ENCODE measurements around the gene RRP1B. TPM values are rescaled to one million over a fixed set of nuclear protein-coding genes. Genes with fewer than 3 reads are reported as not detected.

Gene RRP1B
- total and polyA plus RNA-seq, 2 experiments from 2014 or later, result 18.6 to 19.2 TPM

DNA sequence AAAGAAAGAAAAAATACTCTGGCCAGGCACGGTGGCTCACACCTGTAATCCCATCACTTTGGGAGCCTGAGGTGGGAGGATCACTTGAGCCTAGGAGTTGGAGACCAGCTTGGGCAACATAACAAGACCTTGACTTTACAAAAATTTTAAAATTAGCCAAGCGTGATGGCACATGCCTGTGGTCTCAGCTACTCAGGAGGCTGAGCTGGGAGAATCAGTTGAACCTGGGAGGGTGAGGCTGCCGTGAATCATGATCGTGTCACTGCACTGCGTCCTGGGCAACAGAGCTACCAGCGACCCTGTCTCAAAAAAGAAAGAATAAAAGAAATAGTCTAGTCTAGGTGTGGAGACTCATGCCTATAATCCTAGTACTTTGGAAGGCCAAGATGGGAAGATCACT, 22.3 kb downstream of the RRP1B start:
- WGBS (ENCODE audit: low lambda C conversion rate, missing lambda C conversion rate), result 98% methylated on average over 6 of the region's 6 CpGs
- no peaks in the 10 kb centered on the region for H3K9me2 ChIP-seq (replicated peaks; ENCODE audit: insufficient read depth)
- no peaks in the 10 kb centered on the region for H3K4me1 ChIP-seq (ENCODE audit: insufficient read depth)
- H2AFZ ChIP-seq, result no peak overlapping the region
- no peaks in the 10 kb centered on the region for H4K20me1 ChIP-seq (ENCODE audit: insufficient read depth, poor library complexity, severe bottlenecking)
- no peaks in the 10 kb centered on the region for H3K36me3 ChIP-seq (replicated peaks; ENCODE audit: insufficient read depth, low read depth)
- no peak overlapping the region for H3K4me2 ChIP-seq
- H3K27me3 ChIP-seq, result no peaks in the 10 kb centered on the region
- no peak overlapping the region for H3K4me3 ChIP-seq
- TF ChIP-seq EZH2phosphoT487 (IDR thresholded peaks at IDR 0.05; ENCODE audit: low read depth, severe bottlenecking, unreplicated experiment) (no peak), EZH2 (IDR thresholded peaks at IDR 0.05; ENCODE audit: borderline replicate concordance) (no peak)
- TF ChIP-seq, protein P1, sequence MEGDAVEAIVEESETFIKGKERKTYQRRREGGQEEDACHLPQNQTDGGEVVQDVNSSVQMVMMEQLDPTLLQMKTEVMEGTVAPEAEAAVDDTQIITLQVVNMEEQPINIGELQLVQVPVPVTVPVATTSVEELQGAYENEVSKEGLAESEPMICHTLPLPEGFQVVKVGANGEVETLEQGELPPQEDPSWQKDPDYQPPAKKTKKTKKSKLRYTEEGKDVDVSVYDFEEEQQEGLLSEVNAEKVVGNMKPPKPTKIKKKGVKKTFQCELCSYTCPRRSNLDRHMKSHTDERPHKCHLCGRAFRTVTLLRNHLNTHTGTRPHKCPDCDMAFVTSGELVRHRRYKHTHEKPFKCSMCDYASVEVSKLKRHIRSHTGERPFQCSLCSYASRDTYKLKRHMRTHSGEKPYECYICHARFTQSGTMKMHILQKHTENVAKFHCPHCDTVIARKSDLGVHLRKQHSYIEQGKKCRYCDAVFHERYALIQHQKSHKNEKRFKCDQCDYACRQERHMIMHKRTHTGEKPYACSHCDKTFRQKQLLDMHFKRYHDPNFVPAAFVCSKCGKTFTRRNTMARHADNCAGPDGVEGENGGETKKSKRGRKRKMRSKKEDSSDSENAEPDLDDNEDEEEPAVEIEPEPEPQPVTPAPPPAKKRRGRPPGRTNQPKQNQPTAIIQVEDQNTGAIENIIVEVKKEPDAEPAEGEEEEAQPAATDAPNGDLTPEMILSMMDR (IDR thresholded peaks at IDR 0.05; ENCODE audit: poor library complexity), result no peak
- peaks cover 5% of the 10 kb centered on the region for H3K79me2 ChIP-seq
- DNase-seq (ENCODE audit: low spot score), result no peak
- H3K27ac ChIP-seq, result no peak overlapping the region
- no peaks in the 10 kb centered on the region for H3K9me3 ChIP-seq (ENCODE audit: low read depth)

DNA sequence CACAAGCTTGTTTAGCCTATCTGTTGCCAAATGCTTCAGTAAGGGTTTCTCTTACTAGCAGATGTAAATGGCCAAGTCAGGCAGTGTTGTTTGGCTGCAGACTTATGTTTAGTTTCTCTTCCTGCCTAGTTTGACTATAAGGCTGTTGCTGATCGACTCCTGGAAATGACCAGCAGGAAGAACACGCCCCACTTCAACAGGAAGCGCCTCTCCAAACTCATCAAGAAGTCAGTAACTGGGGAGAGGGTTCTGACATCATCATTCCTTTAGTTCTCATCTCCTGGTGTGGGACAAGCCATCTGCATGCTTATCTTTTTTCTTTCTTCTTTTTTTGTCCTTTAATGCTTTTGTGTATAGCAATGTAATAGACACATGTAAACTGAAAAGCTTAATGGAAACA, 25.1 kb downstream of the RRP1B start:
- DNase-seq (ENCODE audit: low spot score), result no peak
- Histone ChIP-seq H3K9me3 (ENCODE audit: low read depth) (no peaks in the 10 kb centered on the region), H3K4me3 (no peak overlapping the region), H3K4me2 (no peak overlapping the region), H3K27ac (no peak overlapping the region), H3K4me1 (ENCODE audit: insufficient read depth) (no peaks in the 10 kb centered on the region), H3K27me3 (no peaks in the 10 kb centered on the region), H3K9me2 (replicated peaks; ENCODE audit: insufficient read depth) (no peaks in the 10 kb centered on the region), H4K20me1 (ENCODE audit: insufficient read depth, poor library complexity, severe bottlenecking) (no peaks in the 10 kb centered on the region), H2AFZ (no peak overlapping the region), H3K36me3 (replicated peaks; ENCODE audit: insufficient read depth, low read depth) (no peaks in the 10 kb centered on the region), H3K79me2 (peaks cover 5% of the 10 kb centered on the region)
- TF ChIP-seq EZH2phosphoT487 (IDR thresholded peaks at IDR 0.05; ENCODE audit: low read depth, severe bottlenecking, unreplicated experiment) (no peak), EZH2 (IDR thresholded peaks at IDR 0.05; ENCODE audit: borderline replicate concordance) (no peak)
- TF ChIP-seq, protein P1 (IDR thresholded peaks at IDR 0.05; ENCODE audit: poor library complexity), result no peak
- 96% methylated on average over 3 of the region's 3 CpGs for WGBS (ENCODE audit: low lambda C conversion rate, missing lambda C conversion rate)

DNA sequence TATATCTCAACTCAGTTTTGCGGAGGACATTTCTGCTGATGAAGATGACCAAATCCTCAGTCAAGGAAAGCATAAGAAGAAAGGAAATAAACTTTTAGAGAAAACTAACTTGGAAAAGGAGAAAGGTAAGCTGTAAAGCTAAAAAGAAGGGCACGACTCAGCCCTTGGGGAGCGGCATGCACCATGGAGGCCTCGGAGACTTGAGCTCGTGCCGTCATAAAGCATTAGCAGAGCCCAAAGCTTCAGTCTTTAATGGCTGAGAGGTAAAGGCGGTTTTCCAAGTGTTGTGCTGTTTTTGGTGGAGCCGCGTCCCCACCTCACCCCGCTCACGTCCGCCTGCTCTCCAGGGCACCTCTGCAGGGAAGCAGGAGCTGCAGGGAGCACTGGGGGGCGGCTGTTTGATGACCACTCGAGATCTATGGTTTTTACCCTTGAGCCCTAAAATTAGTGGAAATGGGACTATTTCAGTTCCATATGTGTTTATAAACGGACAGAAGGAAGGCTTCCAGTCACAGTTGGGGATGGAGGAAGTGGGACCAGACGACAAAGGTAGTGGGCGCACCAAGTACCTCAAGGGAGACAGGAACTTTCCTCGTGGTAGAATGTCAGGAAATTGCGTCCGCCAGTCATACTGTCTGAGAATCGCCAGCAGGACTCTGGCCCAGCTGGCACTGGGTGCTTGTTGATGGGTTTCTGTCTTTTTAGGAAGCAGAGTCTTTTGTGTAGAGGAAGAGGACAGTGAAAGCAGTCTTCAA, 27.6 kb downstream of the RRP1B start:
- H3K4me3 ChIP-seq, result no peak overlapping the region
- H3K36me3 ChIP-seq (replicated peaks; ENCODE audit: insufficient read depth, low read depth), result no peaks in the 10 kb centered on the region
- no peaks in the 10 kb centered on the region for H3K9me3 ChIP-seq (ENCODE audit: low read depth)
- no peak overlapping the region for H2AFZ ChIP-seq
- no peaks in the 10 kb centered on the region for H3K4me1 ChIP-seq (ENCODE audit: insufficient read depth)
- no peak overlapping the region for H3K27ac ChIP-seq
- no peak for DNase-seq (ENCODE audit: low spot score)
- no peak for TF ChIP-seq EZH2phosphoT487 (IDR thresholded peaks at IDR 0.05; ENCODE audit: low read depth, severe bottlenecking, unreplicated experiment)
- TF ChIP-seq EZH2 (IDR thresholded peaks at IDR 0.05; ENCODE audit: borderline replicate concordance), result no peak
- TF ChIP-seq, protein P1 (IDR thresholded peaks at IDR 0.05; ENCODE audit: poor library complexity), result no peak
- no peaks in the 10 kb centered on the region for H3K79me2 ChIP-seq
- no peaks in the 10 kb centered on the region for H3K27me3 ChIP-seq
- H3K4me2 ChIP-seq, result no peak overlapping the region
- no peaks in the 10 kb centered on the region for H3K9me2 ChIP-seq (replicated peaks; ENCODE audit: insufficient read depth)
- H4K20me1 ChIP-seq (ENCODE audit: insufficient read depth, poor library complexity, severe bottlenecking), result no peaks in the 10 kb centered on the region
- 97% methylated on average over 21 of the region's 21 CpGs for WGBS (ENCODE audit: low lambda C conversion rate, missing lambda C conversion rate)
